HL-60 (cell line): ENCODE data around the gene RPRML.
"Not testable (repeated sequence)": the region's sequence is repeated elsewhere in the genome, so short reads cannot be mapped to it uniquely, and the experiment has no call there.

Source experiments
- DNase-seq, 2 experiments: peaks; one replicate each; pipeline ENCODE4 v3.0.0-alpha.2; 2010 to 2020; ENCODE audit warnings: low read depth in 1 of 2, low spot score in 1 of 2
- H3K27ac ChIP-seq: fragments of 250-450 bp; sonication (Bioruptor Pico); replicated peaks from 2 replicates; pipeline ENCODE4 v1.5.1; 2020; ENCODE audit warnings: mild to moderate bottlenecking, moderate library complexity
- H3K27me3 ChIP-seq: fragments of 250-450 bp; sonication (Bioruptor Pico); 2 replicates; pipeline ENCODE4 v1.5.1; 2021; ENCODE audit warnings: mild to moderate bottlenecking, moderate library complexity; ENCODE audit not compliant: insufficient read depth, poor library complexity, severe bottlenecking
- H3K4me3 ChIP-seq: replicated peaks from 2 replicates; pipeline ENCODE4 v1.5.1; 2011; ENCODE audit warnings: mild to moderate bottlenecking, control low read depth, low read length; ENCODE audit not compliant: insufficient read depth
- GABPA ChIP-seq: IDR thresholded peaks from 2 replicates; pipeline ENCODE4 v1.6.1; 2012; ENCODE audit warnings: low read depth
- POLR2AphosphoS5 ChIP-seq: IDR thresholded peaks from 2 replicates; pipeline ENCODE4 v1.6.1; 2012; ENCODE audit warnings: low read depth
- SPI1 ChIP-seq: IDR thresholded peaks from 2 replicates; pipeline ENCODE4 v1.6.1; 2012; ENCODE audit warnings: low read depth, mild to moderate bottlenecking, borderline replicate concordance
- TF ChIP-seq, protein P1 (sequence below): IDR thresholded peaks from 2 replicates; pipeline ENCODE4 v1.6.1; 2012; ENCODE audit warnings: low read depth; ENCODE audit not compliant: insufficient replicate concordance
- TF ChIP-seq, protein P2 (sequence below): IDR thresholded peaks from one replicate; pipeline ENCODE4 v1.5.1; 2011; ENCODE audit warnings: low read length, control low read depth, inconsistent platforms; ENCODE audit not compliant: insufficient read depth

Gene RPRML

DNA sequence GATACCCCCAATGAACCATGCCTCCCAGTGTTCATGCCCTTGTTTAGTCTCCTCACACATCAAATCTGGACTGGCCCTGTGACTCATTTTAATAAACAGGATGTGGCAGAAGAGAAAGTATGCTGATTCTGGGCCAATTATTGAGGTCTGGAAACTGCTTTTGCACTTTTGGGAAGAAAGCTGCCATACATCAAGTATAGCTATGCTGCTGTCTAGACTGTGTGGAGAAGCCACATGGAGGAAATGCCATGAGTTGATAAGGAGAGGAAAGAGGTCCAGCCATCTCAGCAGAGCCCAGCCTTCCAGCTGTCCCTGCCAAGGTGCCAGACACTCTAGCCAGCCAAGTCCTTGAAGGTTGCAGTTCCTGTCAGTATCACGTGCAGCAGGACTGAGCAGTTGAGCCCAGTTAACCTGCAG, 16.7 kb downstream of the RPRML start:
- Histone ChIP-seq H3K27me3 (peaks cover 3% of the 10 kb centered on the region), H3K27ac (no peak overlapping the region), H3K4me3 (no peak overlapping the region)
- DNase-seq: no peak
- TF ChIP-seq POLR2AphosphoS5 (no peak), GABPA (no peak), SPI1 (no peak)
- TF ChIP-seq, protein P1, sequence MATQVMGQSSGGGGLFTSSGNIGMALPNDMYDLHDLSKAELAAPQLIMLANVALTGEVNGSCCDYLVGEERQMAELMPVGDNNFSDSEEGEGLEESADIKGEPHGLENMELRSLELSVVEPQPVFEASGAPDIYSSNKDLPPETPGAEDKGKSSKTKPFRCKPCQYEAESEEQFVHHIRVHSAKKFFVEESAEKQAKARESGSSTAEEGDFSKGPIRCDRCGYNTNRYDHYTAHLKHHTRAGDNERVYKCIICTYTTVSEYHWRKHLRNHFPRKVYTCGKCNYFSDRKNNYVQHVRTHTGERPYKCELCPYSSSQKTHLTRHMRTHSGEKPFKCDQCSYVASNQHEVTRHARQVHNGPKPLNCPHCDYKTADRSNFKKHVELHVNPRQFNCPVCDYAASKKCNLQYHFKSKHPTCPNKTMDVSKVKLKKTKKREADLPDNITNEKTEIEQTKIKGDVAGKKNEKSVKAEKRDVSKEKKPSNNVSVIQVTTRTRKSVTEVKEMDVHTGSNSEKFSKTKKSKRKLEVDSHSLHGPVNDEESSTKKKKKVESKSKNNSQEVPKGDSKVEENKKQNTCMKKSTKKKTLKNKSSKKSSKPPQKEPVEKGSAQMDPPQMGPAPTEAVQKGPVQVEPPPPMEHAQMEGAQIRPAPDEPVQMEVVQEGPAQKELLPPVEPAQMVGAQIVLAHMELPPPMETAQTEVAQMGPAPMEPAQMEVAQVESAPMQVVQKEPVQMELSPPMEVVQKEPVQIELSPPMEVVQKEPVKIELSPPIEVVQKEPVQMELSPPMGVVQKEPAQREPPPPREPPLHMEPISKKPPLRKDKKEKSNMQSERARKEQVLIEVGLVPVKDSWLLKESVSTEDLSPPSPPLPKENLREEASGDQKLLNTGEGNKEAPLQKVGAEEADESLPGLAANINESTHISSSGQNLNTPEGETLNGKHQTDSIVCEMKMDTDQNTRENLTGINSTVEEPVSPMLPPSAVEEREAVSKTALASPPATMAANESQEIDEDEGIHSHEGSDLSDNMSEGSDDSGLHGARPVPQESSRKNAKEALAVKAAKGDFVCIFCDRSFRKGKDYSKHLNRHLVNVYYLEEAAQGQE: no peak
- TF ChIP-seq, protein P2, sequence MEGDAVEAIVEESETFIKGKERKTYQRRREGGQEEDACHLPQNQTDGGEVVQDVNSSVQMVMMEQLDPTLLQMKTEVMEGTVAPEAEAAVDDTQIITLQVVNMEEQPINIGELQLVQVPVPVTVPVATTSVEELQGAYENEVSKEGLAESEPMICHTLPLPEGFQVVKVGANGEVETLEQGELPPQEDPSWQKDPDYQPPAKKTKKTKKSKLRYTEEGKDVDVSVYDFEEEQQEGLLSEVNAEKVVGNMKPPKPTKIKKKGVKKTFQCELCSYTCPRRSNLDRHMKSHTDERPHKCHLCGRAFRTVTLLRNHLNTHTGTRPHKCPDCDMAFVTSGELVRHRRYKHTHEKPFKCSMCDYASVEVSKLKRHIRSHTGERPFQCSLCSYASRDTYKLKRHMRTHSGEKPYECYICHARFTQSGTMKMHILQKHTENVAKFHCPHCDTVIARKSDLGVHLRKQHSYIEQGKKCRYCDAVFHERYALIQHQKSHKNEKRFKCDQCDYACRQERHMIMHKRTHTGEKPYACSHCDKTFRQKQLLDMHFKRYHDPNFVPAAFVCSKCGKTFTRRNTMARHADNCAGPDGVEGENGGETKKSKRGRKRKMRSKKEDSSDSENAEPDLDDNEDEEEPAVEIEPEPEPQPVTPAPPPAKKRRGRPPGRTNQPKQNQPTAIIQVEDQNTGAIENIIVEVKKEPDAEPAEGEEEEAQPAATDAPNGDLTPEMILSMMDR: no peak

DNA sequence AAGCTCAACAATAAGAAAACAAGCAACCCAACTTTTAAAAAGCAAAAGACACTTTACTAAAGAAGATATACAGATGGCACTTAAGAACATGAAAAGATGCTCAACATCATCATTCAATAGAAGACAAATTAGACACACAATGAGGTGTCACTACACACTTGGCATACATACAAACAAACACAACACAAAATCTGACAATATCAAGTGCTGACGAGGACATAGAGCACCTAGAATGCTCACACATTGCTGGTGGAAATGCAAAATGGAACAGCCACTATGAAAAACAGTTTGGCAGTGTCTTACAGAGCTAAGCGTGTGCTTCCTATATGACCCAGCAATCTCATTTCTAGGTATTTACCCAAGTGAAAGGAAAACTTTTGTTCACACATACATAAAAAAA, 18.9 kb downstream of the RPRML start:
- Histone ChIP-seq H3K27ac (no peak overlapping the region), H3K27me3 (peaks cover 3% of the 10 kb centered on the region), H3K4me3 (no peak overlapping the region)
- TF ChIP-seq, protein P1: no peak
- no peak for TF ChIP-seq SPI1
- TF ChIP-seq GABPA: no peak
- TF ChIP-seq, protein P2: no peak
- no peak for TF ChIP-seq POLR2AphosphoS5
- DNase-seq: no peak

DNA sequence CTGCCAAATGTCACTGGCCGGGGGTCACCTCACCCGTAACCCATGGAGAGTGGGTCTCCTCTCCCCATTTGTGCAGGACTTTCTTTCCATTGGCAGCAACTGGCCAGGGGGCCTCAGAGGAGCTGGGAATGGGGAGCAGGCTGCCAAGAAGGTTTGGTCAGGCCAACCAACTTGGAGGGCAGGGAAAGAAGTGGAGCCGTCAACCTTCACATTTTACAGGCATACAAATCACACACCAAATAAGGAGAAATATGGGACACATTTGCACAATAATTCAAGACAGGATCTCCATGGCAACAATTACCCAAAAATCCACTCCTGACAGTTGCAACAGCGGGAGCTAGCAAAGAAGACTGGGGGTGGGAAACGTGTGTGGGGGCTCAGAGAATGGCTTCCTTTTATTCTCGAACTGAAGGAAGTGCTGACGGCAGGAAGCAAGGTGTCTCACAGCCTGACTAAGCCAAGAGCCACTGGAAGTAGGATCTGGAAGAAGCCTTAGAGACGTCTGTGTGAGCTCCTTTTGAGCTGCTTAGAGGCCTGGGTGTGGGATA, 20.9 kb downstream of the RPRML start:
- peaks cover 3% of the 10 kb centered on the region for H3K27me3 ChIP-seq
- H3K27ac ChIP-seq: no peak overlapping the region
- DNase-seq: no peak
- TF ChIP-seq, protein P1: no peak
- TF ChIP-seq, protein P2: no peak
- no peak for TF ChIP-seq GABPA
- no peak for TF ChIP-seq POLR2AphosphoS5
- no peak overlapping the region for H3K4me3 ChIP-seq

DNA sequence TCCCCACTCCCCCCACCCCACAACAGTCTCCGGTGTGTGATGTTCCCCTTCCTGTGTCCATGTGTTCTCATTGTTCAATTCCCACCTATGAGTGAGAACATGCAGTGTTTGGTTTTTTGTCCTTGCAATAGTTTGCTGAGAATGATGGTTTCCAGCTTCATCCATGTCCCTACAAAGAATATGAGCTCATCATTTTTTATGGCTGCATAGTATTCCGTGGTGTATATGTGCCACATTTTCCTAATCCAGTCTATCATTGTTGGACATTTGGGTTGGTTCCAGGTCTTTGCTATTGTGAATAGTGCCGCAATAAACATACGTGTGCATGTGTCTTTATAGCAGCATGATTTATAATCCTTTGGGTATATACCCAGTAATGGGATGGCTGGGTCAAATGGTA, 25.9 kb downstream of the RPRML start:
- not testable (repeated sequence) for DNase-seq, H3K27me3 ChIP-seq, H3K4me3 ChIP-seq, H3K27ac ChIP-seq
